Activated CD4-positive, alpha-beta T cell treated with anti-CD3 and anti-CD28 coated beads for 1 hour (primary cell): ENCODE measurements around the gene LIMS1.
"Not testable (repeated sequence)": the region's sequence is repeated elsewhere in the genome, so short reads cannot be mapped to it uniquely, and the experiment has no call there.

Source experiments
- DNase-seq: peaks from one replicate; pipeline ENCODE4 v3.0.0-alpha.2; 2020

LIMS1 gene

DNA sequence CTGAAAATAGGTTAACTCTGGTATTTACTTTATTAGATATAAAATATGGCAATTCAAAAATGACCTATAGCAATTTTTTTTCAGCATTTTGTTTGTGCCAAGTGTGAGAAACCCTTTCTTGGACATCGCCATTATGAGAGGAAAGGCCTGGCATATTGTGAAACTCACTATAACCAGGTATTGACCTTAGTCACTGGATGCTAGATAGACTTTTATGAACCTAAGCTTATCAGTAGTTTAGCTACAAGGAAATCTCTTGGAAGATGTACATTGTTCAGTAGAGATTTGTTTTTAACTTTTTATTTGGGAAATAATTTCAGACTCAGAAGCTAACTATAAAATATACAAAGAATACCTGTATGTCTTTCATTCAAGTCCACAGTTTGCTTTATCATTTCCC is 142.3 kb downstream of the LIMS1 start:
- not testable (repeated sequence) for DNase-seq

DNA sequence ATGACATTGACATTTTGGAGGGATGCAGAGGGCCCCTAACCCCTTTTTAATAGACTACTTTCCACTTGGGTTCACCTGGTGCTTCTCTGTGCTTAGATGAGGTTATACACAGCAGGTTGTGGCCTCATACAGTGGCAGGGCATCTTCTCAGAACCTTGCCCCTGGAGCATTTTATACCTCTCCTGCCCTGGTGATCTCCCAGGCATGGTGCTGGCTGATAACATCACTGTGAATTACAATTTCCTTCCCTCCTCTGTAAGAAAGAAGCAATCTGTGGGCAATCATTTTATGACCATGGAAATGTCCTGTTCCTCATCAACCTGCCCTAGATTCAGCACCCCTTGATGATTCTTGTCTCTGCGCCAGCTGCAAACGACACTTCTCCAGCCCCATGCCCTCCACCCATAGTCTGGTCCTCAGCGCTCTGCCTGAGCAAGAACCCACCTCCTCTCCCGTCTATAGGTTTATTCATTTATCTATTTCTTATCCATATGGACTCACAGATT is 143.0 kb downstream of the LIMS1 start:
- not testable (repeated sequence) for DNase-seq

DNA sequence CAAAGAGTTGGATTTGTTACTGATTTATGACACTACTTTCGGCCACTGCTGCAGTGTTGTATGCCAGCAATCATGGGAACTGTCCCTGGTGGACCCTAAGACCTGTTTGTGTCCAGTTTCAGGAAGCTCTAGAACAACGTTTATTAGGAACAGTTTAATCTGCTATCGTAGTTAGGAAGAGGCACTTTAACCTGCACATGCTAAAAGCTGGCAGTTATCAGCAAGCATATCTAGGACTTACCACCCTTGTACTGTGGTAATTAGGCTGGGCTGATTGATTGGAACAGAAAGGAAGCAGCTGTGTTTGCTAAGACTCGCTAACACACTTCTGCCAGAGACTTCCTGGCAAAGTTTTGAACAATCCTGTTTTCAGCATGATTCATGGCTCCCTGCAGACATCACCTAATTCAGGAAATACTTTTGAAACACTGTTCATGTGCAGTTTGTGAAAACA is 144.0 kb downstream of the LIMS1 start:
- DNase-seq: not testable (repeated sequence)

DNA sequence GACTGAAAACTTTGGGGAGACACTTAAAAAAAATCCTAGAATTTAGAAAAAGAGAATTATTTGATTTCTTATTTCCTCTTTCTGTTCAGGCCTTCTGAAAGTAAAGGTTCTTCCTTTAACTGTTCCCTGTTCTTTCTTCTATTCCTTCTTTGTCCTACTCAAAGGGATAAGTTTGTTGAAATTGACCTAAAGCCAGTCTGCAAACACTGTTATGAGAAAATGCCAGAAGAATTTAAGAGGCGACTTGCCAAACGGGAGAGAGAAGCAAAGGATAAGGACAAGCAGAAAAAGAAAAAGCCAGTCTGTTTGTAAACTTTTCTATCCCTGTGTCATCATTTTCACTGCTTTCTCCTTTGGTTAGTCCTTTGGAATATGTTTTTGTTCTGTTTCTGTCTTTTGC is 146.5 kb downstream of the LIMS1 start:
- not testable (repeated sequence) for DNase-seq

DNA sequence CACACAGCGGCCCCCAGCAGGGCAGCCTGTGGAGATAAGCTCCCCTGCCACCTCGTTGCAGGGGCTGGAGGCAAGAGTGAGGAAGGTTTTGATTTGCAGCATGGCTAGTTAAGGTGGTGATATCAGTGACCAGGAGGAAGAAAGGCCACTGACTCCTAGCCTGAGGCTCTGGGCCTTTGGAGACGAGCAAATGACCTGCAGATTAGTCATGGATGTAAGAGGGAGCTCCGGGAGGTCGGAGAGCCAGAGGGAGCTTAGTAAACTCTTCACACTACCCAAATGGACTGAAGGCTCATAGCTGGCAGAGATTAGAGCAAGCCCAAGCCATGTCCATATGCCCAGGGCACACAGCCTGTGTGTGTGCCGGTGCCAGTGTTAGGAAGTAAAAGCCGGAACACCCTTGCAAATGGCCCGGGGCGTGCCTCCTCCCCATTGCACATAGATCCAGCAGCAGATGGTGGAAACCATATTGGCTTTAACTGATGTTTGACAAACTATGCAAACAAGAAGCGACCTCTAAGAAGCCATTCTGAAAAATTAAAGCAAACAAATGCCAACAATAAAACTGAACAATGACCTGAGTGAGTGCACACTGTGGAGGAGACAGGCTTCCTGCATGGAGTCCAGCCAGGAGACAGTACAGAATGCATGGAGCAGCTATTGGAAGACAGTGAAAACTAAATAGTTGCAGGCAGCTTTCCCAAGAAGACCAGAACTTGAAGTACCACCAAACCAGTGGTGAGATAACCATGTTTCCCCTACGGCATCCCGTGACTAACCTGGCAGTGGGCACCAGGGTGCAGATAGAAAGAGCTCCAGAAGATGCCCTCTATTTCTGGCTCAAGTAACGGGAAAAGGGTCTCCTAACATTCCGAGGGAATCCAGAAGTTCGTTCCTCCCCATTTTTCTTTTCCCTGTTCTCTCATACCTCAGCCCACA is 154.8 kb downstream of the LIMS1 start:
- DNase-seq: not testable (repeated sequence)

DNA sequence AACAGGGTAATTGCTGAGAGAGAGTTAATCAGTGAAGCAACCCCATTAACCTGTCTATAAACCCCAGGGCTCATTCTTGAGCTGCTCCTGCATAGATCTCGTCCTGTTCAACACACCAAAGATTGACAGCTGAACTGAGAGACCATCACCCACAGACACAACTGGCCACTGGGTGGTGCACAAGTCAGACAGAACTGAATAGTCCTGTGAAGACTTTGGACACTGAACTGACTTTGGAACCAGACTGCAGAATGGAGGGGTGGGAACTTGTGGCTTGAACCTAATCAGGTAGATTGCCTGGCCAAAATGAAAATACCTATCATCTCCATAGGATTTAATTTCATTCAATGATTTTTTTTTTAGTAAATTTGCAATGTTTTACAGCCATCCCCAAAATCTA is 155.7 kb downstream of the LIMS1 start:
- not testable (repeated sequence) for DNase-seq

DNA sequence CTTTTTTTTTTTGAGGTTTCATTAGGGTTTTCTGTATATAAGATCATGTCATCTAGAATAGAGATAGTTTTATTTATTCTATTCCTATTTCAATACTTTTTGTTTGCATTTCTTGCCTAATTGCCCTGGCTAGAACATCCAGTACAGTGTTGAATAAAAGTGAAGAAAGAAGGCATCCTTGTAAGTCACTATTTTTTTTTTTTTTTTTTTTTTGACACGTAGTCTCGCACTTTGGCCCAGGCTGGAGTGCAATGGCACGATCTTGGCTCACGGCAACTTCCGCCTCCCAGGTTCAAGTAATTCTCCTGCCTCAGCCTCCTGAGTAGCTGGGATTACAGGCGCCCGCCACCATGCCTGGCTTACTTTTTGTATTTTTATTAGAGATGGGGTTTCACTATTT is 157.2 kb downstream of the LIMS1 start:
- no peak for DNase-seq

DNA sequence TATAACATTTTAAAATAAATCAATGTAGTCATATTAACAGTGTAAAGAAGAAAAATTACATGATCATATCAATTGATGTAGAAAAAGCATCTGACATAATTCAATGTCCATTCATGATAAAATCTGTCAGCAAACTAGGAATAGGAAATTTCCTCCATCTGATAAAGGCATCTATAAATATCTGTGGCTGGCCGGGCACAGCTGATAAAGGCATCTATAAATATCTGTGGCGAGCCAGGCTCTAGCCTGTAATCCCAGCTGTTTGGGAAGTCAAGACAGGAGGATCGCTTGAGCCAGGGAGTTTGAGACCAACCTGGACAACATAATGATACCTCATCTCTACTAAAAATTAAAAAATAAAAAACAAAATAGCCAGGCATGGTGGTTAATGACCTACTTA is 166.9 kb downstream of the LIMS1 start:
- no peak for DNase-seq

DNA sequence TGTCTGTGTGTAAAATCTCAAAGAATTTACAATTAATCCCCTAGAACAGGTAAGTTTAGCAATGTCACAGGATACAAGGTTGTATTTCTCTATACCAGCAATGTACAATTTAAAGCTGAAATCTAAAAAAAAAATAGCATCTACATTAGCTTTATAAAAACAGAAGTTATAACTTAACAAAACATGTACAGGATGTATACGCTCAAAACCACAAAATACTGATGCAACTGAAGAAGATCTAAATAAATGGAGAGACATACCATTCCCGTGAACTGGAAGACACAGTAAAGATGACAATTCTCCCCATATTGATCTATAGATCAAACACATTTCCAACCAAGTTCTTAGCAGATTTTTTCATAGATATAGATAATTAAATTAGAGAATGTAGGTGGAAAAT is 167.5 kb downstream of the LIMS1 start:
- DNase-seq: no peak

DNA sequence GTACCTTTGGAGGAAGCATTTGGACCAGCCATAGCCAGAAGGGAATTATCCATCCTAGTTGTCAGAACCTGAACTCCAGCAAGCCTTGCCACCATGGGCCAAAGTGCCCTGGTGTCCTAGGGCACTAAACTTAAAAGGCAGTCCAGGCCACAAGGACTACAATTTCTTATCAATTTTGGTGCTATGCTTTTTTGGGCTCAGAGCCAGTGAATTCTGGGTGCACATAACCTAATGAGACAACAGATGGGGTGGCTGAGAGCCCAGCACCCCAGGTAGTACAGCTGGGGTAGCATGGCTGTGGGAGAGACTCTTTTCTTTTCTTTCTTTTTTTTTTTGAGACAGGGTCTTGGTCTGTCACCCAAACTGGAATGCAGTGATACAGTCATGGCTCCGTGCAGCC is 170.6 kb downstream of the LIMS1 start:
- DNase-seq: no peak

DNA sequence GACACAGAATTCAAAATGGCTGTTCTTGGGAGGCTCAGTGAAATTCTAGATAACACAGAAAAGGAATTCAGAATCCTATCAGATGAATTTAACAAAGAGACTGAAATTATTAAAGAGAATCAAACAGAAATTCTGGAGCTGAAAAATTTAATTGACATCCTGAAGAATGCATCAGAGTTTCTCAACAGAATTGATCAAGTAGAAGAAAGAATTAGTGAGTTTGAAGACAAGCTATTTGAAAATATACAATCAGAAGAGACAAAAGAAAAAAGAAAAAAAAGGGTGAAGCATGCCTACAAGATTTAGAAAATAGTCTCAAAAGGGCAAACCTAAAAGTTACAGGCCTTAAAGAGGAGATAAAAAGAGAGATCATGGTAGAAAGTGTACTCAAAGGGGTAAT is 173.0 kb downstream of the LIMS1 start:
- no peak for DNase-seq

DNA sequence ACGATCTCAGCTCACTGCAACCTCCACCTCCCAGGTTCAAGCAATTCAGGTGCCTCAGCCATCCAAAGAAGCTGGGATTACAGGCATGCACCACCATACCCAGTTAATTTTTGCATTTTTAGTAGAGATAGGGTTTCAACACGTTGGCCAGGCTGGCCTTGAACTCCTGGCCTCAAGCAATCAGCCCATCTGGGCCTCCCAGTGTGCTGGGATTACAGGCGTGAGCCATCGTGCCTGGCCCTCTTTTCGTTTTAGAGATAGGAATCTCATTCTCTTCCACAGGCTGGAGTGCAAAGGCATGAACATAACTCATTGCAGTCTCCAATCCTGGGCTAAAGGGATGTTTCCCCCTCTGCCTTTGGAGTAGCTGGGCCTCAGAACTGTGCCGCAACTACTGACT is 182.7 kb downstream of the LIMS1 start:
- DNase-seq: not testable (repeated sequence)

DNA sequence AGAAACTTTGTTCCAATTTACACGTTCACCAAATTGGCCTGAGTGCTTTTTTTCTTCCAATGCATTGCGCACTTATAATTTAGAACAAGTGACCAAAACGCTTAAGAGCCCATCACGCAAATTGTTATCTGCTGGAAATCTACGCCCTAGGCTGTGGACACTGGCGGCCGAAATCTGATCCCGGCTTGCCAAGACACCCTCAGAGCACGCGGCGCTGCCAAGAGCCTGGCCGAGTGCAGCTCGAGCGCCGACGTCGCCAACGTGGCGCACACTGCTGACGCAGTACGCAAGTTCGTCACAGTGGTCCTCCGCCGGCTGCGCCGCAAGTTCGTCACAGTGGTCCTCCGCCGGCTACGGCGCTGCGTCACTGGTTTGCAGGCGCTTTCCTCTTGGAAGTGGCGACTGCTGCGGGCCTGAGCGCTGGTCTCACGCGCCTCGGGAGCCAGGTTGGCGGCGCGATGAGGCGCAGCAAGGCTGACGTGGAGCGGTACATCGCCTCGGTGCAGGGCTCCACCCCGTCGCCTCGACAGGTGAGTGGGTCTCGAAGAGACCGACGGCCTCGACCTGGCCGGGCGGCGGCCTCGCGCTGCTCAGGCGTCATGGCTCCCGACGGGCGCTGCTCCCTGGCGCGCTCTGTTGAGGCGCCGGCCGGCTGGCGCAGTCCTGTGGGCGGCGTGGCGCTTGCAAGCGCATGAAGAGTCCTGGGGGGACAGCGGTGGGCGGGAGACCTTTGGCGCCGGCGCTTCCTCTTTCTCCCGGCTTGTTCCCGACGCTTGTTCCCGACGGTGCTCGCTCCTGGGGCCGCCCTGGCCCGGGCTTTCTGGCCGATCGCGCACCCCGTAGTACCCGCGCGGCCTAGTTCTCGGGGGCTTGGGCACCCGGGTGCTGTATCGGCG is 185.1 kb downstream of the LIMS1 start, which contains the start of gene RANBP2:
Gene RANBP2, plus strand, starts transcription at position 334 of the 896 bp plus-strand sequence. Its CDS starts 125 bp downstream, at position 459.
- peak; percentile 91 for DNase-seq

DNA sequence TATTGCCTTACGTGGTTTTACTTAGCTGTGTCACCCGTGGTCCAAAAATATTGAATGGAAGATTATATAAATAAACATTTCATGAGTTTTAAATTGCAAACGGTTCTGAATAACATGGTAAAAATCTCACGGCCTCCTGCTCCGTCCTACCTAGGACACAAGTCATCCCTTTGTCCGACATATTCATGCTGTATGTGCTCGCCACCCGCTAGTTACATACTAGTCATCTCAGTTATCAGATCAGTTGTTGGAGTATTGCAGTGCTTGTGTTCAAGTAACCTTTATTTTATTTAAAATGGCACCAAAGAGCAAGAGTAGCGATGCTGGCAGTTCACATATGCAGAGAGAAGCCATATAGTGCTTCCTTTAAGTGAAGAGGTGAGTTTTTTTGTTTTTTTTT is 191.8 kb downstream of the LIMS1 start:
- DNase-seq: not testable (repeated sequence)

DNA sequence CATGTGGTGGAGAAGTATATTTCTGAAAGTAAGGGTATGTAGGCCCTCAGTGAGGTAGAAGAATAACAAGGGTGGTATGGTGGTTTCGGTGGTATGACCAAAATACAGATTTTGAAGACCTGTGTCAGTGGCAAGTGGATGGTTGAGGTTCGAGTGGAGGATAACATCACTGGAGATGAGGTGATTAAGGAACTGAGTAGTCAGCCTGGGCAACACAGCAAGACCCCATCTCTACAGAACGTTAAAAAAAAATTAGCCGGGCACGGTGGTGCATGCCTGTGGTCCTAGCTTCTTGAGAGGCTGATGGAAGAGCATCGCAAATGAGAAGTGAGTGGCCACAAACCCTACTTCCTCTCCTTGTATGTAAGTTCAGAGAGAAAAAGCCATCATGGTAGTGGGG is 200.4 kb downstream of the LIMS1 start:
- DNase-seq: not testable (repeated sequence)
